ENCODE results near the gene STEAP3. TPM values are rescaled to one million over a fixed set of nuclear protein-coding genes. Genes with fewer than 3 reads are reported as not detected.

The STEAP3 gene
- total RNA-seq, 1 experiment from 2014 or later: 15.4 TPM

- H3K79me2 ChIP-seq (ENCODE audit: insufficient read depth, low read length): no peaks in the 10 kb centered on the region
- H4K91ac ChIP-seq (ENCODE audit: insufficient read length, low read depth, low read length): no peak overlapping the region
- no peaks in the 10 kb centered on the region for H3K23me2 ChIP-seq (ENCODE audit: insufficient read length, low read depth, low read length, poor library complexity, severe bottlenecking)
- no peak overlapping the region for H2AFZ ChIP-seq (ENCODE audit: low read length)
- H3K14ac ChIP-seq (ENCODE audit: insufficient read depth, low read length): no peak overlapping the region; the same call in 1 of the 2 replicates
- WGBS (ENCODE audit: extremely low coverage, insufficient read length, low lambda C conversion rate): no CpG with 5 or more reads among the region's 13 CpGs
- H3K36me3 Mint-ChIP-seq (ENCODE audit: insufficient read depth in 1 of 3, low read depth in 3 of 3): no peaks in the 10 kb centered on the region
- no peak for DNase-seq
- H3K9me3 ChIP-seq (ENCODE audit: control insufficient read depth, low read depth, low read length): no peaks in the 10 kb centered on the region
- H3K4me1 Mint-ChIP-seq: peaks cover 2 to 9% of the 10 kb centered on the region in 2 experiments; a peak in 3 of 4 replicates
- no peak overlapping the region for H3K18ac ChIP-seq (ENCODE audit: insufficient read length, low read depth, low read length)
- no peak overlapping the region for H3K56ac ChIP-seq (ENCODE audit: insufficient read length, low read depth, low read length)
- H3T11ph ChIP-seq (ENCODE audit: low read length): no peak overlapping the region
- no peak overlapping the region for H4K5ac ChIP-seq (ENCODE audit: insufficient read length, low read depth, low read length)
- H3K27me3 ChIP-seq (ENCODE audit: insufficient read depth, low read length): no peaks in the 10 kb centered on the region
- H3K9me3 Mint-ChIP-seq: no peaks in the 10 kb centered on the region
- H3K27me3 Mint-ChIP-seq (ENCODE audit: low read depth): peaks cover 3% of the 10 kb centered on the region
- no peak overlapping the region for H3K4ac ChIP-seq (ENCODE audit: low read depth, low read length)
- H2BK120ac ChIP-seq (ENCODE audit: low read depth, low read length, poor library complexity, severe bottlenecking): no peak overlapping the region
- H2AK5ac ChIP-seq (ENCODE audit: insufficient read length, low read length): no peak overlapping the region
- no peak overlapping the region; a peak in 1 of 7 replicates for H3K27ac Mint-ChIP-seq
- H4K8ac ChIP-seq (replicated peaks; ENCODE audit: insufficient read length, low read depth, low read length): no peak overlapping the region
- no peak overlapping the region for H2BK5ac ChIP-seq (ENCODE audit: insufficient read length, low read length)
- H3K4me2 ChIP-seq (ENCODE audit: insufficient read depth, insufficient read length, low read length): no peak overlapping the region
- no peak overlapping the region for H3K27ac ChIP-seq (ENCODE audit: insufficient read length, low read depth, low read length)
- H3K79me1 ChIP-seq (ENCODE audit: insufficient read depth, low read depth, low read length, poor library complexity, severe bottlenecking): no peaks in the 10 kb centered on the region
- H4K20me1 ChIP-seq (ENCODE audit: control insufficient read depth, insufficient read depth, insufficient read length): no peaks in the 10 kb centered on the region
- H3K4me1 ChIP-seq (ENCODE audit: insufficient read depth, low read length): peaks cover 2% of the 10 kb centered on the region
- H3K23ac ChIP-seq (ENCODE audit: insufficient read length, low read depth, low read length): no peak overlapping the region
- H3K4me3 Mint-ChIP-seq: no peak overlapping the region
- H2BK12ac ChIP-seq (ENCODE audit: insufficient read length, low read depth, low read length): no peak overlapping the region
- no peak overlapping the region for H2BK20ac ChIP-seq (ENCODE audit: low read depth, low read length, poor library complexity, severe bottlenecking)
- no peak overlapping the region for H3K9ac ChIP-seq (ENCODE audit: extremely low read depth, insufficient read length, low read length)
- no peak for TF ChIP-seq CTCF (conservative IDR thresholded peaks at IDR 0.05)
- H2BK15ac ChIP-seq (ENCODE audit: low read depth, low read length): no peak overlapping the region
These were observed 18.5 kb upstream of the STEAP3 start for GRCh38 chr2:119205001-119205706.
